WERI-Rb-1 (cell line): ENCODE results near the gene ZDHHC21.

Experiments
- DNase-seq: peaks from one replicate; pipeline ENCODE4 v3.0.0-alpha.2; 2020
- H3K27ac ChIP-seq: fragments of 250-450 bp; sonication (Bioruptor Pico); 2 replicates; pipeline ENCODE4 v1.5.1; 2020; ENCODE audit warnings: mild to moderate bottlenecking, moderate library complexity
- H3K27me3 ChIP-seq: fragments of 250-450 bp; sonication (Bioruptor Pico); 2 replicates; pipeline ENCODE4 v1.5.1; 2021; ENCODE audit warnings: mild to moderate bottlenecking, low read depth, moderate library complexity; ENCODE audit not compliant: insufficient read depth, severe bottlenecking
- H3K36me3 ChIP-seq: fragments of 250-450 bp; sonication (Bioruptor Pico); 2 replicates; pipeline ENCODE4 v1.5.1; 2020; ENCODE audit warnings: mild to moderate bottlenecking, moderate library complexity
- H3K4me3 ChIP-seq: 2 replicates; pipeline ENCODE4 v1.5.1; 2011; ENCODE audit warnings: low read depth, mild to moderate bottlenecking, control low read depth, low read length
- H3K9me3 ChIP-seq: fragments of 250-450 bp; sonication (Bioruptor Pico); 2 replicates; pipeline ENCODE4 v1.5.1; 2021; ENCODE audit warnings: mild to moderate bottlenecking, moderate library complexity; ENCODE audit not compliant: severe bottlenecking
- CTCF ChIP-seq: IDR thresholded peaks from 2 replicates; pipeline ENCODE4 v1.5.1; 2011; ENCODE audit warnings: low read depth, mild to moderate bottlenecking, control low read depth, inconsistent platforms, low read length

The ZDHHC21 gene

GRCh38 chr9:14608540-14608939 is 84.7 kb downstream of the ZDHHC21 start:
- DNase-seq = no peak
- Histone ChIP-seq H3K36me3 (no peaks in the 10 kb centered on the region), H3K27ac (no peak overlapping the region), H3K4me3 (no peak overlapping the region), H3K27me3 (no peaks in the 10 kb centered on the region), H3K9me3 (no peaks in the 10 kb centered on the region)
- no peak for TF ChIP-seq CTCF

GRCh38 chr9:14597171-14597799 is 95.9 kb downstream of the ZDHHC21 start:
- no peak overlapping the region for H3K27ac ChIP-seq
- DNase-seq = no peak
- H3K36me3 ChIP-seq = no peaks in the 10 kb centered on the region
- H3K4me3 ChIP-seq = no peak overlapping the region
- no peaks in the 10 kb centered on the region for H3K27me3 ChIP-seq
- H3K9me3 ChIP-seq = no peaks in the 10 kb centered on the region
- TF ChIP-seq CTCF = no peak

GRCh38 chr9:14593406-14593805 is 99.8 kb downstream of the ZDHHC21 start:
- no peak for TF ChIP-seq CTCF
- H3K27me3 ChIP-seq = no peaks in the 10 kb centered on the region
- no peaks in the 10 kb centered on the region for H3K36me3 ChIP-seq
- H3K27ac ChIP-seq = no peak overlapping the region
- H3K4me3 ChIP-seq = no peak overlapping the region
- no peak for DNase-seq
- H3K9me3 ChIP-seq = no peaks in the 10 kb centered on the region

- Histone ChIP-seq H3K27ac (no peak overlapping the region), H3K4me3 (no peak overlapping the region), H3K36me3 (no peaks in the 10 kb centered on the region), H3K27me3 (no peaks in the 10 kb centered on the region), H3K9me3 (no peaks in the 10 kb centered on the region)
- TF ChIP-seq CTCF = no peak
- no peak for DNase-seq
Measured at GRCh38 chr9:14591411-14591810, 101.8 kb downstream of the ZDHHC21 start.

- Histone ChIP-seq H3K27me3 (no peaks in the 10 kb centered on the region), H3K36me3 (no peaks in the 10 kb centered on the region), H3K27ac (no peak overlapping the region), H3K4me3 (no peak overlapping the region), H3K9me3 (no peaks in the 10 kb centered on the region)
- no peak for TF ChIP-seq CTCF
- DNase-seq = no peak
Measured at GRCh38 chr9:14585730-14586473, 107.3 kb downstream of the ZDHHC21 start.
